Lower lobe of right lung (tissue), 2 donors: ENCODE measurements around the gene TNFRSF8. TPM values are rescaled to one million over a fixed set of nuclear protein-coding genes. Genes with fewer than 3 reads are reported as not detected.

ENCODE experiments used
- ATAC-seq, 2 donors: fragments of 200-7000 bp; cut with Tn5 transposase; one replicate each; pipeline ENCODE4 v1.9.1; 2020 to 2022; ENCODE audit warnings: mild to moderate bottlenecking in 2 of 2, moderate library complexity in 2 of 2
- DNase-seq: peaks from one replicate; pipeline ENCODE4 v3.0.0-alpha.2; 2020
- H3K27ac ChIP-seq: fragments of 200-600 bp; one replicate; pipeline ENCODE4 v1.8.0; 2022
- H3K27me3 ChIP-seq: fragments of 200-600 bp; one replicate; pipeline ENCODE4 v1.8.0; 2022; ENCODE audit warnings: low read depth
- H3K36me3 ChIP-seq: fragments of 200-600 bp; one replicate; pipeline ENCODE4 v1.8.0; 2022; ENCODE audit warnings: mild to moderate bottlenecking
- H3K4me1 ChIP-seq: fragments of 200-600 bp; one replicate; pipeline ENCODE4 v1.8.0; 2022
- H3K4me3 ChIP-seq: fragments of 200-600 bp; one replicate; pipeline ENCODE4 v1.8.0; 2022; ENCODE audit warnings: mild to moderate bottlenecking
- H3K9me3 ChIP-seq: fragments of 200-600 bp; one replicate; pipeline ENCODE4 v1.8.0; 2022
- CTCF ChIP-seq: fragments of 200-600 bp; IDR thresholded peaks from one replicate; pipeline ENCODE4 v1.8.0; 2022; ENCODE audit warnings: antibody characterized with exemption, mild to moderate bottlenecking
- intact Hi-C: fragments of 100-400 bp; cut with DNase I; formaldehyde crosslinking; loops from one replicate; pipeline ENCODE4 v1.11.0; 2022
- total RNA-seq: library from RNA; stranded (reverse); fragmentation: NEBNext Ultra II Directional; extraction: Animal tissue kit (Norgen Biotek cat#: 25700); gene quantifications from one replicate; pipeline ENCODE4 v1.2.1, GENCODE V29; 2021
- donor health status: DM: no; HTN: yes; CAD: no; lungs with severe emphysema.

Gene TNFRSF8
- total RNA-seq, 1 donor from 2014 or later = 2.7 TPM

GRCh38 chr1:12082988-12083387 is 19.9 kb downstream of the TNFRSF8 start:
- TF ChIP-seq CTCF = no peak
- Histone ChIP-seq H3K4me3 (no peak overlapping the region), H3K27me3 (peaks cover 14% of the 10 kb centered on the region), H3K27ac (no peak overlapping the region), H3K4me1 (no peaks in the 10 kb centered on the region), H3K9me3 (no peaks in the 10 kb centered on the region), H3K36me3 (no peaks in the 10 kb centered on the region)
- DNase-seq (no peak), ATAC-seq (no peak)
- intact Hi-C loops = no loop called here

- DNase-seq (no peak), ATAC-seq (no peak)
- no peaks in the 10 kb centered on the region for H3K9me3 ChIP-seq
- no peak for TF ChIP-seq CTCF
- H3K4me1 ChIP-seq = no peaks in the 10 kb centered on the region
- H3K27me3 ChIP-seq = peaks cover 8% of the 10 kb centered on the region
- H3K4me3 ChIP-seq = no peak overlapping the region
- H3K27ac ChIP-seq = no peak overlapping the region
- no peaks in the 10 kb centered on the region for H3K36me3 ChIP-seq
- intact Hi-C loops = no loop called here
Observed at GRCh38 chr1:12083766-12084165, 20.7 kb downstream of the TNFRSF8 start.

GRCh38 chr1:12085643-12086260 is 22.6 kb downstream of the TNFRSF8 start:
- Histone ChIP-seq H3K4me3 (no peak overlapping the region), H3K36me3 (no peaks in the 10 kb centered on the region), H3K27ac (no peak overlapping the region), H3K27me3 (no peaks in the 10 kb centered on the region), H3K4me1 (no peaks in the 10 kb centered on the region), H3K9me3 (no peaks in the 10 kb centered on the region)
- intact Hi-C loops = no loop called here
- DNase-seq (no peak), ATAC-seq (no peak)
- no peak for TF ChIP-seq CTCF

- Histone ChIP-seq H3K9me3 (no peaks in the 10 kb centered on the region), H3K36me3 (no peaks in the 10 kb centered on the region), H3K27me3 (no peaks in the 10 kb centered on the region), H3K4me3 (no peak overlapping the region), H3K27ac (no peak overlapping the region), H3K4me1 (no peaks in the 10 kb centered on the region)
- peak in 1 of 2 donors; percentile 28 for ATAC-seq
- TF ChIP-seq CTCF = no peak
- intact Hi-C loops = no loop called here
- DNase-seq = peak; percentile 20
Observed at GRCh38 chr1:12087797-12088314, 24.8 kb downstream of the TNFRSF8 start.

- H3K4me3 ChIP-seq = no peak overlapping the region
- no peaks in the 10 kb centered on the region for H3K27me3 ChIP-seq
- no peak for TF ChIP-seq CTCF
- ATAC-seq (peak; percentile 37 to 39), DNase-seq (peak; percentile 44)
- H3K36me3 ChIP-seq = no peaks in the 10 kb centered on the region
- H3K4me1 ChIP-seq = no peaks in the 10 kb centered on the region
- no peaks in the 10 kb centered on the region for H3K9me3 ChIP-seq
- H3K27ac ChIP-seq = no peak overlapping the region
- intact Hi-C loops = no loop called here
Observed at GRCh38 chr1:12088607-12089006, 25.5 kb downstream of the TNFRSF8 start.
